Astrocyte (in vitro differentiated cells and primary cell): ENCODE data around the gene CD44. TPM values are rescaled to one million over a fixed set of nuclear protein-coding genes. Genes with fewer than 3 reads are reported as not detected.
A peak's percentile ranks its signal among the peaks of the same experiment; 100 is the strongest.

ENCODE experiments used
- DNase-seq: peaks from one replicate; pipeline ENCODE4 v3.0.0-alpha.2; 2010; ENCODE audit warnings: low read depth
- FAIRE-seq: peaks from 2 replicates; lab custom pipeline; 2011; peaks lifted over from hg19 to GRCh38; lab: Jason Lieb, UNC
- H2AFZ ChIP-seq: 2 replicates; pipeline ENCODE4 v1.6.0; 2012; ENCODE audit warnings: low read depth, low read length, inconsistent platforms
- H3K27ac ChIP-seq: 2 replicates; pipeline ENCODE4 v1.5.1; 2011; ENCODE audit warnings: low read depth, low read length, inconsistent platforms
- H3K27me3 ChIP-seq: 2 replicates; pipeline ENCODE4 v1.6.0; 2011; ENCODE audit warnings: low read length, inconsistent platforms; ENCODE audit not compliant: insufficient read depth
- H3K36me3 ChIP-seq: 2 replicates; pipeline ENCODE4 v1.5.1; 2011; ENCODE audit warnings: low read length, inconsistent platforms; ENCODE audit not compliant: insufficient read depth
- H3K4me1 ChIP-seq: 2 replicates; pipeline ENCODE4 v1.5.1; 2011; ENCODE audit warnings: low read length, inconsistent platforms; ENCODE audit not compliant: insufficient read depth
- H3K4me2 ChIP-seq: 2 replicates; pipeline ENCODE4 v1.6.0; 2012; ENCODE audit warnings: low read length, inconsistent platforms
- H3K4me3 ChIP-seq: 2 replicates; pipeline ENCODE4 v1.5.1; 2011; ENCODE audit warnings: low read depth, mild to moderate bottlenecking, low read length, inconsistent platforms; ENCODE audit not compliant: insufficient read depth
- H3K79me2 ChIP-seq: 2 replicates; pipeline ENCODE4 v1.6.0; 2012; ENCODE audit warnings: mild to moderate bottlenecking, low read length, inconsistent platforms; ENCODE audit not compliant: insufficient read depth
- H3K9ac ChIP-seq: 2 replicates; pipeline ENCODE4 v1.6.0; 2012; ENCODE audit warnings: mild to moderate bottlenecking, low read length, inconsistent platforms
- H3K9me3 ChIP-seq: 2 replicates; pipeline ENCODE4 v1.5.1; 2012; ENCODE audit warnings: low read depth, mild to moderate bottlenecking, low read length, inconsistent platforms; ENCODE audit not compliant: insufficient read depth
- H4K20me1 ChIP-seq: 2 replicates; pipeline ENCODE4 v1.6.0; 2012; ENCODE audit warnings: low read length, inconsistent platforms; ENCODE audit not compliant: insufficient read depth
- H3K27ac Mint-ChIP-seq: one replicate; pipeline ENCODE4 v1.8.0; 2021; ENCODE audit warnings: mild to moderate bottlenecking, mixed read lengths; ENCODE audit not compliant: unreplicated experiment
- H3K27me3 Mint-ChIP-seq: one replicate; pipeline ENCODE4 v1.8.0; 2021; ENCODE audit warnings: low read depth, mixed read lengths; ENCODE audit not compliant: unreplicated experiment
- H3K36me3 Mint-ChIP-seq: one replicate; pipeline ENCODE4 v1.8.0; 2021; ENCODE audit warnings: low read depth, mixed read lengths; ENCODE audit not compliant: unreplicated experiment
- H3K4me1 Mint-ChIP-seq: one replicate; pipeline ENCODE4 v1.8.0; 2021; ENCODE audit warnings: low read depth, mixed read lengths; ENCODE audit not compliant: unreplicated experiment
- H3K4me3 Mint-ChIP-seq: one replicate; pipeline ENCODE4 v1.8.0; 2021; ENCODE audit warnings: mild to moderate bottlenecking, moderate library complexity, mixed read lengths; ENCODE audit not compliant: unreplicated experiment
- H3K9me3 Mint-ChIP-seq: one replicate; pipeline ENCODE4 v1.8.0; 2021; ENCODE audit warnings: mild to moderate bottlenecking, mixed read lengths; ENCODE audit not compliant: unreplicated experiment
- EZH2 ChIP-seq: IDR thresholded peaks from 2 replicates; pipeline ENCODE4 v1.6.1; 2012; ENCODE audit warnings: mild to moderate bottlenecking, low read length, inconsistent platforms; ENCODE audit not compliant: insufficient read depth
- total RNA-seq: library from RNA; stranded (reverse); gene quantifications from 2 replicates; pipeline ENCODE4 v1.2.1, GENCODE V29; 2021
- TF ChIP-seq, protein P1 (sequence below): IDR thresholded peaks from 2 replicates; pipeline ENCODE4 v1.5.1; 2011; ENCODE audit warnings: low read depth, mild to moderate bottlenecking, inconsistent platforms, low read length, moderate library complexity; ENCODE audit not compliant: insufficient read depth

Gene CD44
- total RNA-seq, 1 donor from 2014 or later, result 154 TPM

DNA sequence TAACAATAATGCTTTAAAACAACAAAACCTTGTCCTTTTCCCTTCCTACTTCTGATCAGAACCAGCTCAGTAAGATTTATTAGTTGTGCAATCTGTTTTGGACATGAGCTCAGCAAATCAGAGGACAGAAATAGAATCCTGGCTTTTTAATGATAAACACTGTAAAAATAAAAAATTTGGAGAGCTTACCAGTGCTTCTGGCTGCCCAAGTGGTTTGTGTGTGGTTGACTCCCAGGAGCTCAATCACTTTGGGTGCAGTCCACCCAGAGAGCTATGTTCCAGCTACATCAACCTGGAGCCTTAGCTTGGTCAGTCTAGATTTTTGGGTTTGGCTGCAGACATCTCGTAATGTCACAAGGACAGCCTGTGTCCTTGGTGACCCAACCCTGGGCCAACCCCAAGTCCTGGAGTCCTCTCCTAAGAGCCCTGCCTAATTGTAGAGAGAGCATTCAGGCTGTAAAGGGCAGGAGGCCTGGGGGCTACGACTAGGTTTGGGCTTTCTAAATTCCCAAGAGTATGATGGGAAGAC lies 28.5 kb downstream of the CD44 start:
- no peaks in the 10 kb centered on the region for H3K27me3 ChIP-seq
- H3K36me3 ChIP-seq, result peaks cover 7% of the 10 kb centered on the region
- peaks cover 2% of the 10 kb centered on the region for H3K36me3 Mint-ChIP-seq
- peaks cover 99% of the 10 kb centered on the region for H3K79me2 ChIP-seq
- no peak overlapping the region for H3K27ac Mint-ChIP-seq
- no peaks in the 10 kb centered on the region for H3K9me3 ChIP-seq
- FAIRE-seq, result no peak
- H3K4me3 Mint-ChIP-seq, result no peak overlapping the region
- peaks cover 36% of the 10 kb centered on the region for H4K20me1 ChIP-seq
- no peak for TF ChIP-seq EZH2
- TF ChIP-seq, protein P1, sequence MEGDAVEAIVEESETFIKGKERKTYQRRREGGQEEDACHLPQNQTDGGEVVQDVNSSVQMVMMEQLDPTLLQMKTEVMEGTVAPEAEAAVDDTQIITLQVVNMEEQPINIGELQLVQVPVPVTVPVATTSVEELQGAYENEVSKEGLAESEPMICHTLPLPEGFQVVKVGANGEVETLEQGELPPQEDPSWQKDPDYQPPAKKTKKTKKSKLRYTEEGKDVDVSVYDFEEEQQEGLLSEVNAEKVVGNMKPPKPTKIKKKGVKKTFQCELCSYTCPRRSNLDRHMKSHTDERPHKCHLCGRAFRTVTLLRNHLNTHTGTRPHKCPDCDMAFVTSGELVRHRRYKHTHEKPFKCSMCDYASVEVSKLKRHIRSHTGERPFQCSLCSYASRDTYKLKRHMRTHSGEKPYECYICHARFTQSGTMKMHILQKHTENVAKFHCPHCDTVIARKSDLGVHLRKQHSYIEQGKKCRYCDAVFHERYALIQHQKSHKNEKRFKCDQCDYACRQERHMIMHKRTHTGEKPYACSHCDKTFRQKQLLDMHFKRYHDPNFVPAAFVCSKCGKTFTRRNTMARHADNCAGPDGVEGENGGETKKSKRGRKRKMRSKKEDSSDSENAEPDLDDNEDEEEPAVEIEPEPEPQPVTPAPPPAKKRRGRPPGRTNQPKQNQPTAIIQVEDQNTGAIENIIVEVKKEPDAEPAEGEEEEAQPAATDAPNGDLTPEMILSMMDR, result no peak
- no peaks in the 10 kb centered on the region for H3K9me3 Mint-ChIP-seq
- peaks cover 56% of the 10 kb centered on the region for H3K4me1 ChIP-seq
- peak; percentile 49 for DNase-seq
- peaks cover under 1% of the 10 kb centered on the region for H3K27me3 Mint-ChIP-seq
- H3K9ac ChIP-seq, result peak overlapping the region; percentile 73
- no peak overlapping the region for H2AFZ ChIP-seq
- H3K27ac ChIP-seq, result peak overlapping the region; percentile 97
- H3K4me2 ChIP-seq, result peak overlapping the region; percentile 81
- H3K4me1 Mint-ChIP-seq, result peaks cover 32% of the 10 kb centered on the region
- no peak overlapping the region for H3K4me3 ChIP-seq

DNA sequence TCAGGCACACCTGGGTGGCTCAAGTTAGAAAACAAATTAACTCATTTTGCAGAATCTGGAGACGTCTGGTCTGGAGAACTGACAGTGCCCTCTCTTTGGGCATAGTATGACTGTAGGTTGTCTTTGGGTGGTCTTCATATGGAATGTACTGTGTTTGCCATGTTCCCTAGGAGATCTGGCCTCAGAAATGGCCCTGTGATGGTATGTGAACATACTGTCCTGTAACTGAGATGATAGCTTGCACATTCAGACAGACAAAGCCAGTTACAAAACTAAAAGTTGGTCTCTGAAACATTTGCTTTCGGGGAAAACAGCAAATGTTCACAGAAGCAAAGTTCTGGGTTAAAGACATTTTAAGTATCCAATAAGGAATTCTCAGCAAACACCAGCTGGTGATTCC lies 29.7 kb downstream of the CD44 start:
- Histone ChIP-seq H3K36me3 (peaks cover 7% of the 10 kb centered on the region), H3K4me2 (no peak overlapping the region), H4K20me1 (peaks cover 26% of the 10 kb centered on the region), H3K27me3 (no peaks in the 10 kb centered on the region), H3K9me3 (no peaks in the 10 kb centered on the region), H3K4me3 (no peak overlapping the region), H3K4me1 (peaks cover 54% of the 10 kb centered on the region), H2AFZ (no peak overlapping the region), H3K27ac (no peak overlapping the region), H3K79me2 (peaks cover 99% of the 10 kb centered on the region), H3K9ac (no peak overlapping the region)
- Mint-ChIP-seq H3K4me3 (no peak overlapping the region), H3K36me3 (peaks cover 2% of the 10 kb centered on the region), H3K27ac (no peak overlapping the region), H3K4me1 (peaks cover 26% of the 10 kb centered on the region), H3K27me3 (no peaks in the 10 kb centered on the region), H3K9me3 (no peaks in the 10 kb centered on the region)
- TF ChIP-seq EZH2, result no peak
- TF ChIP-seq, protein P1, result no peak
- no peak for DNase-seq
- no peak for FAIRE-seq

DNA sequence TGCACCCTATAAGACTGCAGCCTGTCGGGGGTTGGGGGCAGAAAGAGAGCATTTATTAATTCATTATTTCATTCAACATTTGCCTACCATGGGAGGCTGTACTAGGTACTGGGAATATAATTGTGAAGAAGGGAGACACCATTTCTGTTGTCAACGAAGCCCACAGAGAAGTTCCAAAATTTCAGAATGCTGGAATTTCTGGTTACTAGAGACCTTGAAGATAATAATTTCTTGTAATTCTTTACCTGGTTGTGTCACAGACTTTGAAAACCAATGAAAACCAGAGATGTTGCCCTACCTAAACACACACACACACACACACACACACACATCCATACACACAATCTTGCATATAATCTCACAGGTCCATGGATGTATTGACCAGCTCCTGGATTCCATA lies 30.1 kb downstream of the CD44 start:
- Histone ChIP-seq H3K79me2 (peaks cover 99% of the 10 kb centered on the region), H3K9me3 (no peaks in the 10 kb centered on the region), H3K27me3 (no peaks in the 10 kb centered on the region), H2AFZ (no peak overlapping the region), H4K20me1 (peaks cover 26% of the 10 kb centered on the region), H3K9ac (no peak overlapping the region), H3K36me3 (peaks cover 7% of the 10 kb centered on the region), H3K4me2 (no peak overlapping the region), H3K4me1 (peaks cover 54% of the 10 kb centered on the region), H3K4me3 (no peak overlapping the region), H3K27ac (no peak overlapping the region)
- Mint-ChIP-seq H3K4me3 (no peak overlapping the region), H3K9me3 (no peaks in the 10 kb centered on the region), H3K27me3 (no peaks in the 10 kb centered on the region), H3K36me3 (peaks cover 2% of the 10 kb centered on the region), H3K27ac (no peak overlapping the region), H3K4me1 (peaks cover 28% of the 10 kb centered on the region)
- no peak for DNase-seq
- TF ChIP-seq, protein P1, result no peak
- TF ChIP-seq EZH2, result no peak
- FAIRE-seq, result no peak
